Astrocyte (in vitro differentiated cells and primary cell): Measurements from ENCODE around the gene RASD1. TPM values are rescaled to one million over a fixed set of nuclear protein-coding genes. Genes with fewer than 3 reads are reported as not detected.

Experiments used
- DNase-seq: peaks from one replicate; pipeline ENCODE4 v3.0.0-alpha.2; 2010; ENCODE audit warnings: low read depth
- FAIRE-seq: peaks from 2 replicates; lab custom pipeline; 2011; peaks lifted over from hg19 to GRCh38; lab: Jason Lieb, UNC
- H2AFZ ChIP-seq: 2 replicates; pipeline ENCODE4 v1.6.0; 2012; ENCODE audit warnings: low read depth, low read length, inconsistent platforms
- H3K27ac ChIP-seq: 2 replicates; pipeline ENCODE4 v1.5.1; 2011; ENCODE audit warnings: low read depth, low read length, inconsistent platforms
- H3K27me3 ChIP-seq: 2 replicates; pipeline ENCODE4 v1.6.0; 2011; ENCODE audit warnings: low read length, inconsistent platforms; ENCODE audit not compliant: insufficient read depth
- H3K36me3 ChIP-seq: 2 replicates; pipeline ENCODE4 v1.5.1; 2011; ENCODE audit warnings: low read length, inconsistent platforms; ENCODE audit not compliant: insufficient read depth
- H3K4me1 ChIP-seq: 2 replicates; pipeline ENCODE4 v1.5.1; 2011; ENCODE audit warnings: low read length, inconsistent platforms; ENCODE audit not compliant: insufficient read depth
- H3K4me2 ChIP-seq: 2 replicates; pipeline ENCODE4 v1.6.0; 2012; ENCODE audit warnings: low read length, inconsistent platforms
- H3K4me3 ChIP-seq: 2 replicates; pipeline ENCODE4 v1.5.1; 2011; ENCODE audit warnings: low read depth, mild to moderate bottlenecking, low read length, inconsistent platforms; ENCODE audit not compliant: insufficient read depth
- H3K79me2 ChIP-seq: 2 replicates; pipeline ENCODE4 v1.6.0; 2012; ENCODE audit warnings: mild to moderate bottlenecking, low read length, inconsistent platforms; ENCODE audit not compliant: insufficient read depth
- H3K9ac ChIP-seq: 2 replicates; pipeline ENCODE4 v1.6.0; 2012; ENCODE audit warnings: mild to moderate bottlenecking, low read length, inconsistent platforms
- H3K9me3 ChIP-seq: 2 replicates; pipeline ENCODE4 v1.5.1; 2012; ENCODE audit warnings: low read depth, mild to moderate bottlenecking, low read length, inconsistent platforms; ENCODE audit not compliant: insufficient read depth
- H4K20me1 ChIP-seq: 2 replicates; pipeline ENCODE4 v1.6.0; 2012; ENCODE audit warnings: low read length, inconsistent platforms; ENCODE audit not compliant: insufficient read depth
- H3K27ac Mint-ChIP-seq: one replicate; pipeline ENCODE4 v1.8.0; 2021; ENCODE audit warnings: mild to moderate bottlenecking, mixed read lengths; ENCODE audit not compliant: unreplicated experiment
- H3K27me3 Mint-ChIP-seq: one replicate; pipeline ENCODE4 v1.8.0; 2021; ENCODE audit warnings: low read depth, mixed read lengths; ENCODE audit not compliant: unreplicated experiment
- H3K36me3 Mint-ChIP-seq: one replicate; pipeline ENCODE4 v1.8.0; 2021; ENCODE audit warnings: low read depth, mixed read lengths; ENCODE audit not compliant: unreplicated experiment
- H3K4me1 Mint-ChIP-seq: one replicate; pipeline ENCODE4 v1.8.0; 2021; ENCODE audit warnings: low read depth, mixed read lengths; ENCODE audit not compliant: unreplicated experiment
- H3K4me3 Mint-ChIP-seq: one replicate; pipeline ENCODE4 v1.8.0; 2021; ENCODE audit warnings: mild to moderate bottlenecking, moderate library complexity, mixed read lengths; ENCODE audit not compliant: unreplicated experiment
- H3K9me3 Mint-ChIP-seq: one replicate; pipeline ENCODE4 v1.8.0; 2021; ENCODE audit warnings: mild to moderate bottlenecking, mixed read lengths; ENCODE audit not compliant: unreplicated experiment
- CTCF ChIP-seq: IDR thresholded peaks from 2 replicates; pipeline ENCODE4 v1.5.1; 2011; ENCODE audit warnings: low read depth, mild to moderate bottlenecking, inconsistent platforms, low read length, moderate library complexity; ENCODE audit not compliant: insufficient read depth
- EZH2 ChIP-seq: IDR thresholded peaks from 2 replicates; pipeline ENCODE4 v1.6.1; 2012; ENCODE audit warnings: mild to moderate bottlenecking, low read length, inconsistent platforms; ENCODE audit not compliant: insufficient read depth
- total RNA-seq: library from RNA; stranded (reverse); gene quantifications from 2 replicates; pipeline ENCODE4 v1.2.1, GENCODE V29; 2021

The RASD1 gene
- total RNA-seq, 1 donor from 2014 or later = 0.77 TPM

GRCh38 chr17:17469358-17469757 is 26.8 kb downstream of the RASD1 start:
- H3K4me3 ChIP-seq = no peak overlapping the region
- Mint-ChIP-seq H3K4me3 (no peak overlapping the region), H3K4me1 (no peaks in the 10 kb centered on the region), H3K27me3 (peaks cover 16% of the 10 kb centered on the region), H3K9me3 (peaks cover 1% of the 10 kb centered on the region), H3K36me3 (no peaks in the 10 kb centered on the region), H3K27ac (no peak overlapping the region)
- no peaks in the 10 kb centered on the region for H4K20me1 ChIP-seq
- TF ChIP-seq CTCF (no peak), EZH2 (no peak)
- no peak overlapping the region for H3K4me2 ChIP-seq
- H3K79me2 ChIP-seq = no peaks in the 10 kb centered on the region
- peaks cover 25% of the 10 kb centered on the region for H3K27me3 ChIP-seq
- no peaks in the 10 kb centered on the region for H3K9me3 ChIP-seq
- no peaks in the 10 kb centered on the region for H3K4me1 ChIP-seq
- no peak for FAIRE-seq
- H3K36me3 ChIP-seq = no peaks in the 10 kb centered on the region
- H3K9ac ChIP-seq = no peak overlapping the region
- H3K27ac ChIP-seq = no peak overlapping the region
- H2AFZ ChIP-seq = no peak overlapping the region
- DNase-seq = no peak

- Histone ChIP-seq H3K27me3 (peaks cover 30% of the 10 kb centered on the region), H3K4me3 (no peak overlapping the region), H3K9me3 (no peaks in the 10 kb centered on the region), H2AFZ (no peak overlapping the region), H3K9ac (no peak overlapping the region), H3K27ac (no peak overlapping the region), H3K4me1 (no peaks in the 10 kb centered on the region), H3K79me2 (no peaks in the 10 kb centered on the region), H3K4me2 (no peak overlapping the region), H3K36me3 (no peaks in the 10 kb centered on the region), H4K20me1 (no peaks in the 10 kb centered on the region)
- no peak for DNase-seq
- Mint-ChIP-seq H3K36me3 (no peaks in the 10 kb centered on the region), H3K9me3 (peaks cover 5% of the 10 kb centered on the region), H3K4me3 (no peak overlapping the region), H3K4me1 (no peaks in the 10 kb centered on the region), H3K27ac (no peak overlapping the region), H3K27me3 (peaks cover 23% of the 10 kb centered on the region)
- no peak for TF ChIP-seq CTCF
- no peak for TF ChIP-seq EZH2
- no peak for FAIRE-seq
These were observed 27.8 kb downstream of the RASD1 start for GRCh38 chr17:17468217-17469010.

GRCh38 chr17:17467720-17468119 is 28.5 kb downstream of the RASD1 start:
- Mint-ChIP-seq H3K4me3 (no peak overlapping the region), H3K36me3 (no peaks in the 10 kb centered on the region), H3K27me3 (peaks cover 27% of the 10 kb centered on the region), H3K27ac (no peak overlapping the region), H3K4me1 (no peaks in the 10 kb centered on the region), H3K9me3 (peaks cover 5% of the 10 kb centered on the region)
- no peak for FAIRE-seq
- Histone ChIP-seq H2AFZ (no peak overlapping the region), H3K4me3 (no peak overlapping the region), H3K9me3 (no peaks in the 10 kb centered on the region), H3K36me3 (no peaks in the 10 kb centered on the region), H3K79me2 (no peaks in the 10 kb centered on the region), H3K4me2 (peak overlapping the region; percentile 9), H3K27ac (no peak overlapping the region), H3K27me3 (peaks cover 30% of the 10 kb centered on the region), H3K4me1 (no peaks in the 10 kb centered on the region), H4K20me1 (no peaks in the 10 kb centered on the region), H3K9ac (no peak overlapping the region)
- DNase-seq = no peak
- TF ChIP-seq CTCF (no peak), EZH2 (no peak)
